Measurements from ENCODE around the gene C19orf38. TPM values are rescaled to one million over a fixed set of nuclear protein-coding genes. Genes with fewer than 3 reads are reported as not detected.

C19orf38 gene
- total and polyA plus RNA-seq, 9 of the 15 experiments (the other 6 are each of a cell fraction or from before 2014, with no cell fraction given), result 0.14 to 0.18 TPM; not detected in 7

DNA sequence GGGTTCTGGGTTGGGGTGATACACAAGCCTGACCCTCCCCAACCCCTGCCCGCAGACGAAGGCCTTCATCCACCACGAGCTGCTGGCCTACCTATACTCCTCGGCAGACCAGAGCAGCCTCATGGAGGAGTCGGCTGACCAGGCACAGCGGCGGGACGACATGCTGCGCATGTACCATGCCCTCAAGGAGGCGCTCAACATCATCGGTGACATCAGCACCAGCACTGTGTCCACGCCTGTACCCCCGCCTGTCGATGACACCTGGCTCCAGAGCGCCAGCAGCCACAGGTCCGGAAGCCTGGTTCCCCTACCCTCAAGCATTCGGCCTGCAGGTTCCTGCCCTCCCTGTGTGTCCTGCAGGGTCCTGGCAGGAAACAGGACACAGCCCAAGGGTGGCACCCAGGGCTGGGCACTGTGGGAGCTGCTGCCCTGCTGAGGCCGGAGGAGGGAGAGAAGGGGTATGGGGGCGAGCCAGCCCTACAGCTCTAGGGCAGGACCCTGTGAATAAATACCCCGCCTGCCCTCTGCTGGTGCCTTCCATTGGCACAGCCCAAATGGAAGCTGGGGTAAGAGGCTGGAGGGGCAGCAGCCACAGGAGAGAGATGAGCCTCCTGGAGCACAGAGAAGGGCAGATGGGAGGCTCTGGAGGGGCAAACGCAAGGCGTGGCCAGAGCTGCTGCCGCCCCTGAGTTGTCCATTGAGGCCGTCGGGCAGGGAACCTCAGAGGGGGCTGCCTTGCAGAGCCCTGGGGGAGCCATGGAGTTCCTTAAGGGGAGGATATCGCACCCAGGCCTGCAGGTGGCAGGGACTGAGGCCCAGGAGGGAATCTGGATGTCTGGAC, 19.0 kb upstream of the C19orf38 start (continued):
- TF ChIP-seq NFIC (IDR thresholded peaks at IDR 0.05) (peak; percentile 23; the same call in 1 of the 2 replicates), EWSR1 (IDR thresholded peaks at IDR 0.05; ENCODE audit: borderline replicate concordance, low read depth, partially characterized antibody) (no peak), ZBTB1 (CRISPR knock-in tag; IDR thresholded peaks at IDR 0.05; ENCODE audit: borderline replicate concordance, low read depth) (no peak), HNRNPK (IDR thresholded peaks at IDR 0.05; ENCODE audit: low read depth, low read length, poor library complexity, severe bottlenecking) (no peak), KLF6 (CRISPR knock-in tag; IDR thresholded peaks at IDR 0.05; ENCODE audit: borderline replicate concordance) (no peak), YBX1 (IDR thresholded peaks at IDR 0.05) (no peak), ZZZ3 (IDR thresholded peaks at IDR 0.05) (no peak), SMAD2 (IDR thresholded peaks at IDR 0.05; ENCODE audit: low read depth, low read length) (no peak), ZNF253 (CRISPR knock-in tag; conservative IDR thresholded peaks at IDR 0.05) (no peak), FOXJ2 (tag; IDR thresholded peaks at IDR 0.05) (no peak), NFYB (IDR thresholded peaks at IDR 0.05; ENCODE audit: extremely low read depth, insufficient read length) (no peak), ZNF41 (CRISPR knock-in tag; conservative IDR thresholded peaks at IDR 0.05) (no peak), HMG20B (CRISPR knock-in tag; IDR thresholded peaks at IDR 0.05) (no peak), CREM (IDR thresholded peaks at IDR 0.05; ENCODE audit: low read depth) (peak; percentile 66; the same call in 1 of the 2 replicates), RBM22 (IDR thresholded peaks at IDR 0.05; ENCODE audit: low read depth, low read length, poor library complexity, severe bottlenecking) (peak; percentile 76), PTRF (tag; IDR thresholded peaks at IDR 0.05) (no peak)
- TF ChIP-seq, protein P1, sequence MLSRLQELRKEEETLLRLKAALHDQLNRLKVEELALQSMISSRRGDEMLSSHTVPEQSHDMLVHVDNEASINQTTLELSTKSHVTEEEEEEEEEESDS (CRISPR knock-in tag; IDR thresholded peaks at IDR 0.05), result no peak
- TF ChIP-seq, protein P2, sequence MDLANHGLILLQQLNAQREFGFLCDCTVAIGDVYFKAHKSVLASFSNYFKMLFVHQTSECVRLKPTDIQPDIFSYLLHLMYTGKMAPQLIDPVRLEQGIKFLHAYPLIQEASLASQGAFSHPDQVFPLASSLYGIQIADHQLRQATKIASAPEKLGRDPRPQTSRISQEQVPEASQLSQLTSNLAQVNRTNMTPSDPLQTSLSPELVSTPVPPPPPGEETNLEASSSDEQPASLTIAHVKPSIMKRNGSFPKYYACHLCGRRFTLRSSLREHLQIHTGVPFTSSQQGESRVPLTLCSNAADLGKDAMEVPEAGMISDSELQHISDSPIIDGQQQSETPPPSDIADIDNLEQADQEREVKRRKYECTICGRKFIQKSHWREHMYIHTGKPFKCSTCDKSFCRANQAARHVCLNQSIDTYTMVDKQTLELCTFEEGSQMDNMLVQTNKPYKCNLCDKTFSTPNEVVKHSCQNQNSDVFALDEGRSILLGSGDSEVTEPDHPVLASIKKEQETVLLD (IDR thresholded peaks at IDR 0.05), result no peak
- TF ChIP-seq, protein P3, sequence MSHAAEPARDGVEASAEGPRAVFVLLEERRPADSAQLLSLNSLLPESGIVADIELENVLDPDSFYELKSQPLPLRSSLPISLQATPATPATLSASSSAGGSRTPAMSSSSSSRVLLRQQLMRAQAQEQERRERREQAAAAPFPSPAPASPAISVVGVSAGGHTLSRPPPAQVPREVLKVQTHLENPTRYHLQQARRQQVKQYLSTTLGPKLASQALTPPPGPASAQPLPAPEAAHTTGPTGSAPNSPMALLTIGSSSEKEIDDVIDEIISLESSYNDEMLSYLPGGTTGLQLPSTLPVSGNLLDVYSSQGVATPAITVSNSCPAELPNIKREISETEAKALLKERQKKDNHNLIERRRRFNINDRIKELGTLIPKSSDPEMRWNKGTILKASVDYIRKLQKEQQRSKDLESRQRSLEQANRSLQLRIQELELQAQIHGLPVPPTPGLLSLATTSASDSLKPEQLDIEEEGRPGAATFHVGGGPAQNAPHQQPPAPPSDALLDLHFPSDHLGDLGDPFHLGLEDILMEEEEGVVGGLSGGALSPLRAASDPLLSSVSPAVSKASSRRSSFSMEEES (CRISPR knock-in tag; IDR thresholded peaks at IDR 0.05), result no peak
- TF ChIP-seq, protein P4, sequence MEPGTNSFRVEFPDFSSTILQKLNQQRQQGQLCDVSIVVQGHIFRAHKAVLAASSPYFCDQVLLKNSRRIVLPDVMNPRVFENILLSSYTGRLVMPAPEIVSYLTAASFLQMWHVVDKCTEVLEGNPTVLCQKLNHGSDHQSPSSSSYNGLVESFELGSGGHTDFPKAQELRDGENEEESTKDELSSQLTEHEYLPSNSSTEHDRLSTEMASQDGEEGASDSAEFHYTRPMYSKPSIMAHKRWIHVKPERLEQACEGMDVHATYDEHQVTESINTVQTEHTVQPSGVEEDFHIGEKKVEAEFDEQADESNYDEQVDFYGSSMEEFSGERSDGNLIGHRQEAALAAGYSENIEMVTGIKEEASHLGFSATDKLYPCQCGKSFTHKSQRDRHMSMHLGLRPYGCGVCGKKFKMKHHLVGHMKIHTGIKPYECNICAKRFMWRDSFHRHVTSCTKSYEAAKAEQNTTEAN (CRISPR knock-in tag; IDR thresholded peaks at IDR 0.05), result no peak
- TF ChIP-seq, protein P5, sequence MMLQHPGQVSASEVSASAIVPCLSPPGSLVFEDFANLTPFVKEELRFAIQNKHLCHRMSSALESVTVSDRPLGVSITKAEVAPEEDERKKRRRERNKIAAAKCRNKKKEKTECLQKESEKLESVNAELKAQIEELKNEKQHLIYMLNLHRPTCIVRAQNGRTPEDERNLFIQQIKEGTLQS (IDR thresholded peaks at IDR 0.05), result peak; percentile 77
- TF ChIP-seq, protein P5 (CRISPR knock-in tag; conservative IDR thresholded peaks at IDR 0.05), result no peak

Data from K562 (cell line).